Panc1 (cell line): ENCODE data around the gene CASTOR1.

ENCODE experiments used
- SIN3A ChIP-seq: IDR thresholded peaks from 2 replicates; pipeline ENCODE4 v1.6.1; 2012; ENCODE audit warnings: low read depth, mild to moderate bottlenecking, low read length, moderate library complexity, borderline replicate concordance; ENCODE audit not compliant: insufficient read depth
- TF ChIP-seq, protein P1 (sequence below): fragments of 450-650 bp; IDR thresholded peaks from 2 replicates; pipeline ENCODE4 v1.5.1; 2017; ENCODE audit warnings: mild to moderate bottlenecking

DNA sequence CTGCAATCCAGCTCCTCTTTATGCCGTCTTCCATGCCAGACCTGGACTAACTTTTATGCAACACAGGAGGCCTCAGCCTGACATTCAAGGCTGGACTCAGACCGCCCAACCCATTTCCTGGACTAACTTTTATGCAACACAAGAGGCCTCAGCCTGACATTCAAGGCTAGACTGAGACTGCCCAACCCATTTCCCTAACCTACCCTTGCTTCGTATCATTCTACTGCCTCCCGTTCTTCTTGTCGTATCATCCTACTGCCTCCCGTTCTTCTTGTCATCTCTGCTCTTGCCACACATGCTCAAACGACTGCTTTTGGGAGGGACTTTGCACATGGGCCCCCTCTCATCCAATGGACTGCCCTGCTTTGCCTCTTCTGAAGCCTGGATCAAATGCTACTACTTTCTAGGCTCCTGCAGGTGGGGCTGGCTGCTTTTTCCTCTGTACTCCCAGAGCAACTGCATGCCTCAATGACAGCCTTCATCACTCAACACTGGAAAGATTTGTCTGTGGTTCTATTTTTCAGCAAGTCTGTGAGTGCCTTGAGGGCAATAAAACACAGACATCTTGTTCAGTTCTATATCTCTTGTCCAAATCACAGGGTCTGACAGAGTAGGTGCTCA, 29.6 kb upstream of the CASTOR1 start:
- TF ChIP-seq, protein P1, sequence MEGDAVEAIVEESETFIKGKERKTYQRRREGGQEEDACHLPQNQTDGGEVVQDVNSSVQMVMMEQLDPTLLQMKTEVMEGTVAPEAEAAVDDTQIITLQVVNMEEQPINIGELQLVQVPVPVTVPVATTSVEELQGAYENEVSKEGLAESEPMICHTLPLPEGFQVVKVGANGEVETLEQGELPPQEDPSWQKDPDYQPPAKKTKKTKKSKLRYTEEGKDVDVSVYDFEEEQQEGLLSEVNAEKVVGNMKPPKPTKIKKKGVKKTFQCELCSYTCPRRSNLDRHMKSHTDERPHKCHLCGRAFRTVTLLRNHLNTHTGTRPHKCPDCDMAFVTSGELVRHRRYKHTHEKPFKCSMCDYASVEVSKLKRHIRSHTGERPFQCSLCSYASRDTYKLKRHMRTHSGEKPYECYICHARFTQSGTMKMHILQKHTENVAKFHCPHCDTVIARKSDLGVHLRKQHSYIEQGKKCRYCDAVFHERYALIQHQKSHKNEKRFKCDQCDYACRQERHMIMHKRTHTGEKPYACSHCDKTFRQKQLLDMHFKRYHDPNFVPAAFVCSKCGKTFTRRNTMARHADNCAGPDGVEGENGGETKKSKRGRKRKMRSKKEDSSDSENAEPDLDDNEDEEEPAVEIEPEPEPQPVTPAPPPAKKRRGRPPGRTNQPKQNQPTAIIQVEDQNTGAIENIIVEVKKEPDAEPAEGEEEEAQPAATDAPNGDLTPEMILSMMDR: no peak
- no peak for TF ChIP-seq SIN3A
